ENCODE data around the gene VILL.
"Not testable (repeated sequence)": the region's sequence is repeated elsewhere in the genome, so short reads cannot be mapped to it uniquely, and the experiment has no call there.

Gene VILL

GRCh38 chr3:37964146-37964545 lies 26.4 kb upstream of the VILL start:
- DNase-seq, result no peak

GRCh38 chr3:37964716-37965115 lies 25.9 kb upstream of the VILL start:
- DNase-seq, result no peak

GRCh38 chr3:37967260-37967881 lies 23.2 kb upstream of the VILL start:
- DNase-seq, result peak; percentile 60

GRCh38 chr3:37968199-37968598 lies 22.4 kb upstream of the VILL start:
- DNase-seq, result no peak

- no peak for DNase-seq
Observed at GRCh38 chr3:37968813-37969595, 21.6 kb upstream of the VILL start.

GRCh38 chr3:37969596-37970100 lies 20.9 kb upstream of the VILL start:
- no peak for DNase-seq

GRCh38 chr3:37970802-37971201 lies 19.8 kb upstream of the VILL start:
- no peak for DNase-seq

GRCh38 chr3:37971467-37971866 lies 19.1 kb upstream of the VILL start:
- DNase-seq, result no peak

GRCh38 chr3:37972056-37972455 lies 18.5 kb upstream of the VILL start:
- not testable (repeated sequence) for DNase-seq

GRCh38 chr3:37973246-37974054 lies 17.1 kb upstream of the VILL start:
- DNase-seq, result no peak

- peak; percentile 78 for DNase-seq
Observed at GRCh38 chr3:37974121-37975083, 16.2 kb upstream of the VILL start.

GRCh38 chr3:37979541-37980461 lies 10.8 kb upstream of the VILL start:
- DNase-seq, result no peak

GRCh38 chr3:37980462-37981347 lies 9.9 kb upstream of the VILL start:
- DNase-seq, result no peak

GRCh38 chr3:37981348-37981664 lies 9.3 kb upstream of the VILL start:
- DNase-seq, result no peak

- DNase-seq, result no peak
Observed at GRCh38 chr3:37982331-37982730, 8.3 kb upstream of the VILL start.

GRCh38 chr3:37984051-37984450 lies 6.5 kb upstream of the VILL start:
- DNase-seq, result no peak

GRCh38 chr3:37984596-37984995 lies 6.0 kb upstream of the VILL start:
- no peak for DNase-seq

GRCh38 chr3:37985637-37986320 lies 4.8 kb upstream of the VILL start:
- DNase-seq, result no peak

GRCh38 chr3:37986479-37987314 lies 3.9 kb upstream of the VILL start:
- no peak for DNase-seq
